Epidermal melanocyte (primary cell): ENCODE data around the gene RNF31.
A peak's percentile ranks its signal among the peaks of the same experiment; 100 is the strongest.

ENCODE experiments used
- DNase-seq: peaks from one replicate; pipeline ENCODE4 v3.0.0; 2011; ENCODE audit warnings: low spot score; ENCODE audit not compliant: insufficient read length

Gene RNF31

GRCh38 chr14:24159777-24160498 lies 12.6 kb downstream of the RNF31 start:
- DNase-seq: no peak

- DNase-seq: no peak
Observed at GRCh38 chr14:24160499-24160849, 13.2 kb downstream of the RNF31 start.

GRCh38 chr14:24160850-24161804 lies 13.8 kb downstream of the RNF31 start, which contains the start of gene IRF9:
Gene IRF9, plus strand, starts transcription at chr14:24161265. Its CDS starts 880 bp downstream, at chr14:24162145.
- DNase-seq: peak; percentile 99

GRCh38 chr14:24162093-24162492 lies 14.8 kb downstream of the RNF31 start:
- no peak for DNase-seq

- DNase-seq: no peak
Observed at GRCh38 chr14:24164518-24164991, 17.3 kb downstream of the RNF31 start.

- DNase-seq: no peak
Observed at GRCh38 chr14:24165785-24166184, 18.5 kb downstream of the RNF31 start.

GRCh38 chr14:24167469-24168114 lies 20.3 kb downstream of the RNF31 start:
- no peak for DNase-seq

GRCh38 chr14:24171422-24172260 lies 24.3 kb downstream of the RNF31 start, which contains the start of gene REC8:
Gene REC8, plus strand, starts transcription at chr14:24172080. Its CDS starts 473 bp downstream, at chr14:24172553.
- DNase-seq: peak; percentile 55

GRCh38 chr14:24172261-24172860 lies 25.1 kb downstream of the RNF31 start:
- DNase-seq: no peak

GRCh38 chr14:24172871-24173281 lies 25.6 kb downstream of the RNF31 start:
- no peak for DNase-seq

GRCh38 chr14:24176599-24176998 lies 29.3 kb downstream of the RNF31 start:
- no peak for DNase-seq

GRCh38 chr14:24177041-24177825 lies 29.9 kb downstream of the RNF31 start:
- DNase-seq: no peak

- no peak for DNase-seq
Observed at GRCh38 chr14:24177891-24178290, 30.6 kb downstream of the RNF31 start.

- no peak for DNase-seq
Observed at GRCh38 chr14:24178399-24179178, 31.3 kb downstream of the RNF31 start.

GRCh38 chr14:24179294-24179960 lies 32.1 kb downstream of the RNF31 start:
- DNase-seq: no peak

- DNase-seq: no peak
Observed at GRCh38 chr14:24179961-24180796, 32.9 kb downstream of the RNF31 start.

- no peak for DNase-seq
Observed at GRCh38 chr14:24181371-24182077, 34.2 kb downstream of the RNF31 start.
